ENCODE measurements around the gene LTB4R. TPM values are rescaled to one million over a fixed set of nuclear protein-coding genes. Genes with fewer than 3 reads are reported as not detected.
A peak's percentile ranks its signal among the peaks of the same experiment; 100 is the strongest.

The LTB4R gene
- total and polyA plus RNA-seq, 2 donors from 2014 or later = 4.6 to 9.3 TPM

DNA sequence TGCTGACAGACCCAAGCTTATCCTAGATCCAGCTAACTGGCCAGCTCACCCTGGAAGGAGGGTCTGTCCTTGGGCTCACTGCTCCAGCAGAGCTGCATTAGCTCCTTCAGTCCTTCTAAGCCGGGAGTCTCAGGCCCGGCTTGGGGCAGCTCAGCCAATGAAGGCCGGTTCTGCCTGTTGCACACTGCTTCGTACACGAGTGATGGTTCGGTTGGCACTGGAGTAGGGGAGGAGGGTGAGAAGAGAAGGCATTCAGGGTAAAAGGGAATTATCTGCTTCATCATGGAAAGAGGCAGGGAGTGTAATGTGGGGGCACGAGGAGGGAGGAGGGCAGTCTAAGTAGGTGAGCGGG, 26.5 kb downstream of the LTB4R start:
- TF ChIP-seq, protein P1, sequence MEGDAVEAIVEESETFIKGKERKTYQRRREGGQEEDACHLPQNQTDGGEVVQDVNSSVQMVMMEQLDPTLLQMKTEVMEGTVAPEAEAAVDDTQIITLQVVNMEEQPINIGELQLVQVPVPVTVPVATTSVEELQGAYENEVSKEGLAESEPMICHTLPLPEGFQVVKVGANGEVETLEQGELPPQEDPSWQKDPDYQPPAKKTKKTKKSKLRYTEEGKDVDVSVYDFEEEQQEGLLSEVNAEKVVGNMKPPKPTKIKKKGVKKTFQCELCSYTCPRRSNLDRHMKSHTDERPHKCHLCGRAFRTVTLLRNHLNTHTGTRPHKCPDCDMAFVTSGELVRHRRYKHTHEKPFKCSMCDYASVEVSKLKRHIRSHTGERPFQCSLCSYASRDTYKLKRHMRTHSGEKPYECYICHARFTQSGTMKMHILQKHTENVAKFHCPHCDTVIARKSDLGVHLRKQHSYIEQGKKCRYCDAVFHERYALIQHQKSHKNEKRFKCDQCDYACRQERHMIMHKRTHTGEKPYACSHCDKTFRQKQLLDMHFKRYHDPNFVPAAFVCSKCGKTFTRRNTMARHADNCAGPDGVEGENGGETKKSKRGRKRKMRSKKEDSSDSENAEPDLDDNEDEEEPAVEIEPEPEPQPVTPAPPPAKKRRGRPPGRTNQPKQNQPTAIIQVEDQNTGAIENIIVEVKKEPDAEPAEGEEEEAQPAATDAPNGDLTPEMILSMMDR (IDR thresholded peaks at IDR 0.05; ENCODE audit: borderline replicate concordance, extremely low read depth, insufficient read depth) = no peak
- no peak overlapping the region for H3K4me3 ChIP-seq (ENCODE audit: low read length in 3 of 3)
- H3K27ac ChIP-seq (ENCODE audit: low read depth in 2 of 2, low read length in 2 of 2) = no peak overlapping the region
- peaks cover 10% of the 10 kb centered on the region for H3K27me3 ChIP-seq (ENCODE audit: control insufficient read depth, insufficient read depth, low read length)
- no peaks in the 10 kb centered on the region for H3K9me3 ChIP-seq (ENCODE audit: control insufficient read depth in 2 of 3, insufficient read depth in 1 of 3, low read length in 3 of 3)
- peaks cover 0 to 10% (median 5%) of the 10 kb centered on the region in 3 donors for H3K4me1 ChIP-seq (ENCODE audit: control insufficient read depth in 2 of 3, insufficient read depth in 2 of 3, low read depth in 1 of 3, low read length in 3 of 3)
- peak in 1 of 5 donors; percentile 38 for DNase-seq
- no peak overlapping the region for H3K9ac ChIP-seq (ENCODE audit: low read length in 3 of 3)
- intact Hi-C loops (cut with DNase I) = loop anchor here (5.0 kb wide), 1 partner anchor 100 kb away; no protein-coding TSS in a partner anchor
- no peaks in the 10 kb centered on the region for H3K36me3 ChIP-seq (ENCODE audit: control insufficient read depth in 2 of 3, insufficient read depth in 3 of 3, low read length in 3 of 3)
- FAIRE-seq = no peak

DNA sequence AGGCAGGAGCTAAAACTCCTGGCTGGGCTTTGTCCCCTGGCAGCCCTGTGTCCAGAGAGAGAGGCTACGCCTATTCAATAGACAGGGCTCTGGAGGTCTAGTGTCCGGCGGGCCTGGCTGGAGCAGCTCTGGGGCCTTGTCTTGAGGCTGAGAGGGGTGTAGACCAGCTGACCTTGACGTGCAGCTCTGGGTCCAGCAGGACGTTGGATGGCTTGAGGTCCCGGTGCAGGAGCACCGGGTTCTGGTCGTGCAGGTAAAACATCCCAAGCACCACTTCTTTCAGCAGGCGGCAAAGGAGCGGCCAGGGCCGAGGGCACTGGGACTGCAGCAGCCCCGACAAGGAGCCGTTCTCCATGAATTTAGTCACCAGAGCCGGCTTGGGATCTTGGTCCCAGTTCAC, 27.5 kb downstream of the LTB4R start:
- H3K9me3 ChIP-seq (ENCODE audit: control insufficient read depth in 2 of 3, insufficient read depth in 1 of 3, low read length in 3 of 3) = no peaks in the 10 kb centered on the region
- TF ChIP-seq, protein P1 (IDR thresholded peaks at IDR 0.05; ENCODE audit: borderline replicate concordance, extremely low read depth, insufficient read depth) = no peak
- H3K36me3 ChIP-seq (ENCODE audit: control insufficient read depth in 2 of 3, insufficient read depth in 3 of 3, low read length in 3 of 3) = no peaks in the 10 kb centered on the region
- peaks cover 0 to 9% (median 3%) of the 10 kb centered on the region in 3 donors for H3K4me1 ChIP-seq (ENCODE audit: control insufficient read depth in 2 of 3, insufficient read depth in 2 of 3, low read depth in 1 of 3, low read length in 3 of 3)
- no peak for FAIRE-seq
- H3K27ac ChIP-seq (ENCODE audit: low read depth in 2 of 2, low read length in 2 of 2) = no peak overlapping the region
- H3K27me3 ChIP-seq (ENCODE audit: control insufficient read depth, insufficient read depth, low read length) = peaks cover 4% of the 10 kb centered on the region
- H3K9ac ChIP-seq (ENCODE audit: low read length in 3 of 3) = peak overlapping the region in 1 of 3 donors; percentile 34
- intact Hi-C loops (cut with DNase I) = loop anchor here (5.0 kb wide), 1 partner anchor 98 kb away; no protein-coding TSS in a partner anchor
- peak overlapping the region in 2 of 3 donors; percentile 32 to 68 for H3K4me3 ChIP-seq (ENCODE audit: low read length in 3 of 3)
- no peak for DNase-seq

DNA sequence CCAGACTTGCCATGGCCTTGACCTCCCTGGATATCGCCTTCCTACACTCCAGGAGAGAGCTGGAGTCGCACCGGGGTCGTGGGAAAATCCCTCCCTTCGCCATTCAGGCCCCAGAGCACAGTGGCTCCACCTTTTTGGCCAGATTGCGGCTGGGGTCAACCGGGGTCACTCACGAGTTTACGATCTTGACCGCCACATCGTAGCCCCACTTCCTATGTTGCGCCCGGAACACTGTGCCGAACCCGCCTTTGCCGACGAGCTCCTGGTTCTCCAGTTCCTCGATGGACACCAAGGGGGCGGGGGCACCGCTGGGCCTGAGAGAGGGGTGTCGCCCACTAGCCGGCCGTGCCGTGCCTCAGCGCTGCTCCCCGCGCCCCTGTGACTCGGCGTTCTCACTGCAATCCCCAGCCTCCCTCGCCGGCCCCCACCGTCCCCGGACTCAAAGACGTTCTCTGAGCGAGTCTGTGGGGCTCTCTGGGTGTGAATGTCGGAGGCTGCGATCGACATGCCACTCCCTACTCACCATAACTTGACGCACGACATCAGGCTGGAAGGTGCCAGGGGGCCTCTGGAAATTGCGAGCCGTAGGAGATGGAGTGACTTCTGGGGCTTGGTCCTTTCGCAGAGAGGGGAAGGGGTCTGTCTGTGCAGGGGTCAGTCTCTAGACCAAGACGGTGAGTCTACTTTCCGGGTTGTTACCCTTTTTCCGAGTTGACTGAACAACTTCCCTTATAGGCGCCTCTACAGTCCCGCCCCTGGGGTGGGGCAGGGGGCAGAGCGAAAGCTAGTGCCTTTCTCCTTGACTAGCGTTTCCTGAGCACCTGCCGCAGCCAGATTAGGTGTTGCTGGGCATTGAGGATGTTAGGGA, 28.2 kb downstream of the LTB4R start, which contains the start of gene RIPK3:
Gene RIPK3 (minus strand): TSS at position 708 of the 868 bp plus-strand sequence. CDS start 165 bp downstream, at position 543.
- peak in 3 of 5 donors; percentile 51 to 84 (median 63) for DNase-seq
- Histone ChIP-seq H3K4me1 (ENCODE audit: control insufficient read depth in 2 of 3, insufficient read depth in 2 of 3, low read depth in 1 of 3, low read length in 3 of 3) (peaks cover 0 to 9% (median 0%) of the 10 kb centered on the region in 3 donors), H3K9ac (ENCODE audit: low read length in 3 of 3) (peak within 1 kb of the TSS in 2 of 3 donors; percentile 38 to 65), H3K27me3 (ENCODE audit: control insufficient read depth, insufficient read depth, low read length) (no peaks in the 10 kb centered on the region), H3K9me3 (ENCODE audit: control insufficient read depth in 2 of 3, insufficient read depth in 1 of 3, low read length in 3 of 3) (no peaks in the 10 kb centered on the region), H3K4me3 (ENCODE audit: low read length in 3 of 3) (peak within 1 kb of the TSS; percentile 50 to 68 (median 65)), H3K36me3 (ENCODE audit: control insufficient read depth in 2 of 3, insufficient read depth in 3 of 3, low read length in 3 of 3) (no peaks in the 10 kb centered on the region), H3K27ac (ENCODE audit: low read depth in 2 of 2, low read length in 2 of 2) (no peak within 1 kb of the TSS)
- TF ChIP-seq, protein P1 (IDR thresholded peaks at IDR 0.05; ENCODE audit: borderline replicate concordance, extremely low read depth, insufficient read depth) = no peak
- FAIRE-seq = no peak
- intact Hi-C loops (cut with DNase I) = loop anchor here (5.0 kb wide), 1 partner anchor 98 kb away; no protein-coding TSS in a partner anchor
